Fibroblast of skin of left quadriceps (primary cell): Measurements from ENCODE around the gene KRTAP4-3.
"Not testable (repeated sequence)": the region's sequence is repeated elsewhere in the genome, so short reads cannot be mapped to it uniquely, and the experiment has no call there.

Source experiments
- DNase-seq, 2 experiments: peaks; one replicate each; pipeline ENCODE4 v3.0.0-alpha.2; 2013; ENCODE audit warnings: low read depth in 2 of 2

KRTAP4-3 gene

GRCh38 chr17:41151525-41151924, 16.5 kb downstream of the KRTAP4-3 start:
- no peak for DNase-seq

- no peak for DNase-seq
Observed at GRCh38 chr17:41150026-41150425, 18.0 kb downstream of the KRTAP4-3 start.

GRCh38 chr17:41149652-41149985, 18.4 kb downstream of the KRTAP4-3 start, which contains the start of gene KRTAP4-5:
TSS of gene KRTAP4-5 (minus strand) at chr17:41149825. CDS start at chr17:41149767, 58 bp downstream.
- DNase-seq = no peak

- not testable (repeated sequence) for DNase-seq
Observed at GRCh38 chr17:41148971-41149651, 18.9 kb downstream of the KRTAP4-3 start.

GRCh38 chr17:41147531-41148204, 20.4 kb downstream of the KRTAP4-3 start:
- no peak for DNase-seq

- DNase-seq = no peak
Observed at GRCh38 chr17:41145261-41145660, 22.8 kb downstream of the KRTAP4-3 start.

GRCh38 chr17:41144846-41145245, 23.2 kb downstream of the KRTAP4-3 start:
- no peak for DNase-seq

- DNase-seq = no peak
Observed at GRCh38 chr17:41141361-41141760, 26.7 kb downstream of the KRTAP4-3 start.

GRCh38 chr17:41140360-41141131, 27.5 kb downstream of the KRTAP4-3 start, which contains the start of gene KRTAP4-6:
TSS of gene KRTAP4-6 (minus strand) at chr17:41140544. CDS start at chr17:41140487, 57 bp downstream.
- DNase-seq = peak; percentile 89 to 93

- DNase-seq = not testable (repeated sequence)
Observed at GRCh38 chr17:41139865-41140264, 28.2 kb downstream of the KRTAP4-3 start.

- no peak for DNase-seq
Observed at GRCh38 chr17:41133880-41134735, 33.9 kb downstream of the KRTAP4-3 start.

GRCh38 chr17:41131979-41132378, 36.0 kb downstream of the KRTAP4-3 start:
- DNase-seq = no peak

- DNase-seq = no peak
Observed at GRCh38 chr17:41127371-41127770, 40.6 kb downstream of the KRTAP4-3 start.

- no peak for DNase-seq
Observed at GRCh38 chr17:41126412-41126811, 41.6 kb downstream of the KRTAP4-3 start.

- no peak for DNase-seq
Observed at GRCh38 chr17:41125064-41125463, 43.0 kb downstream of the KRTAP4-3 start.

GRCh38 chr17:41123991-41124371, 44.0 kb downstream of the KRTAP4-3 start, which contains the start of gene KRTAP4-12:
TSS of gene KRTAP4-12 (minus strand) at chr17:41124182. CDS start at chr17:41124122, 60 bp downstream.
- not testable (repeated sequence) for DNase-seq

- not testable (repeated sequence) for DNase-seq
Observed at GRCh38 chr17:41123292-41123990, 44.6 kb downstream of the KRTAP4-3 start.

- DNase-seq = no peak
Observed at GRCh38 chr17:41121742-41122141, 46.3 kb downstream of the KRTAP4-3 start.

- not testable (repeated sequence) for DNase-seq
Observed at GRCh38 chr17:41119696-41120690, 48.0 kb downstream of the KRTAP4-3 start.
